Thyroid gland (tissue), 4 donors: ENCODE measurements around the gene CERS4.

Source experiments
- POLR2A ChIP-seq, 2 donors: fragments of 450-650 bp; IDR thresholded peaks; one replicate each; pipeline ENCODE4 v1.6.1; 2017; ENCODE audit warnings: antibody characterized with exemption in 2 of 2, mild to moderate bottlenecking in 2 of 2, moderate library complexity in 1 of 2
- TF ChIP-seq, protein P1 (sequence below), 6 experiments: fragments of 200-600 bp in 3 of 6; fragments of 450-650 bp in 3 of 6; sonication (generic) in 3 of 6; IDR thresholded peaks; one replicate each; pipeline ENCODE4 v1.5.1; 2016 to 2019; ENCODE audit warnings: antibody characterized with exemption in 6 of 6, mild to moderate bottlenecking in 2 of 6, inconsistent platforms in 1 of 6, moderate library complexity in 1 of 6

DNA sequence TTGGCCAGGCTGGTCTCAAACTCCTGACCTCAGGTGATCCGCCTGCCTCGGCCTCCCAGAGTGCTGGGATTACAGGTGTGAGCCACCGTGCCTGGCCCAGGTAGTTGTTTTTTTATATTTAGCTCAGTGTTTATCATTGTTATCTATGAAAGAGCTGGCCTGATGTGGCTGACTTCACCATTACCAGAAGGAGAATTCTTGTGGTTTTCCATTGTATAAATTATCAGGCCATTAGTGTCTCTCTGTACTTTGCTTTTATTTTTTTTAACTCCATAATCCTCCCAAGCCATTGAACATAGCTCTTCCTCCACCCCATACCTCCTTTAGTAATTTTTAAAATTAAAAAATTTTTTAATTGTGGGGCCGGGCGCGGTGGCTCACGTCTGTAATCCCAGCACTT, 24.2 kb downstream of the CERS4 start:
- TF ChIP-seq, protein P1, sequence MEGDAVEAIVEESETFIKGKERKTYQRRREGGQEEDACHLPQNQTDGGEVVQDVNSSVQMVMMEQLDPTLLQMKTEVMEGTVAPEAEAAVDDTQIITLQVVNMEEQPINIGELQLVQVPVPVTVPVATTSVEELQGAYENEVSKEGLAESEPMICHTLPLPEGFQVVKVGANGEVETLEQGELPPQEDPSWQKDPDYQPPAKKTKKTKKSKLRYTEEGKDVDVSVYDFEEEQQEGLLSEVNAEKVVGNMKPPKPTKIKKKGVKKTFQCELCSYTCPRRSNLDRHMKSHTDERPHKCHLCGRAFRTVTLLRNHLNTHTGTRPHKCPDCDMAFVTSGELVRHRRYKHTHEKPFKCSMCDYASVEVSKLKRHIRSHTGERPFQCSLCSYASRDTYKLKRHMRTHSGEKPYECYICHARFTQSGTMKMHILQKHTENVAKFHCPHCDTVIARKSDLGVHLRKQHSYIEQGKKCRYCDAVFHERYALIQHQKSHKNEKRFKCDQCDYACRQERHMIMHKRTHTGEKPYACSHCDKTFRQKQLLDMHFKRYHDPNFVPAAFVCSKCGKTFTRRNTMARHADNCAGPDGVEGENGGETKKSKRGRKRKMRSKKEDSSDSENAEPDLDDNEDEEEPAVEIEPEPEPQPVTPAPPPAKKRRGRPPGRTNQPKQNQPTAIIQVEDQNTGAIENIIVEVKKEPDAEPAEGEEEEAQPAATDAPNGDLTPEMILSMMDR (IDR thresholded peaks at IDR 0.05): no peak
- TF ChIP-seq POLR2A (IDR thresholded peaks at IDR 0.05): no peak
